Measurements from ENCODE around the gene MYRIP. TPM values are rescaled to one million over a fixed set of nuclear protein-coding genes. Genes with fewer than 3 reads are reported as not detected.

The MYRIP gene
- total RNA-seq, 1 experiment from 2014 or later = 1.6 TPM

GRCh38 chr3:39970982-39971381, 161.6 kb downstream of the MYRIP start:
- DNase-seq (ENCODE audit: low spot score) = no peak
- H3K27me3 Mint-ChIP-seq (ENCODE audit: low read depth) = peaks cover 2% of the 10 kb centered on the region
- no peak for ATAC-seq
- no peak overlapping the region for H3K27ac Mint-ChIP-seq
- no peak overlapping the region for H3K4me3 Mint-ChIP-seq
- TF ChIP-seq, protein P1, sequence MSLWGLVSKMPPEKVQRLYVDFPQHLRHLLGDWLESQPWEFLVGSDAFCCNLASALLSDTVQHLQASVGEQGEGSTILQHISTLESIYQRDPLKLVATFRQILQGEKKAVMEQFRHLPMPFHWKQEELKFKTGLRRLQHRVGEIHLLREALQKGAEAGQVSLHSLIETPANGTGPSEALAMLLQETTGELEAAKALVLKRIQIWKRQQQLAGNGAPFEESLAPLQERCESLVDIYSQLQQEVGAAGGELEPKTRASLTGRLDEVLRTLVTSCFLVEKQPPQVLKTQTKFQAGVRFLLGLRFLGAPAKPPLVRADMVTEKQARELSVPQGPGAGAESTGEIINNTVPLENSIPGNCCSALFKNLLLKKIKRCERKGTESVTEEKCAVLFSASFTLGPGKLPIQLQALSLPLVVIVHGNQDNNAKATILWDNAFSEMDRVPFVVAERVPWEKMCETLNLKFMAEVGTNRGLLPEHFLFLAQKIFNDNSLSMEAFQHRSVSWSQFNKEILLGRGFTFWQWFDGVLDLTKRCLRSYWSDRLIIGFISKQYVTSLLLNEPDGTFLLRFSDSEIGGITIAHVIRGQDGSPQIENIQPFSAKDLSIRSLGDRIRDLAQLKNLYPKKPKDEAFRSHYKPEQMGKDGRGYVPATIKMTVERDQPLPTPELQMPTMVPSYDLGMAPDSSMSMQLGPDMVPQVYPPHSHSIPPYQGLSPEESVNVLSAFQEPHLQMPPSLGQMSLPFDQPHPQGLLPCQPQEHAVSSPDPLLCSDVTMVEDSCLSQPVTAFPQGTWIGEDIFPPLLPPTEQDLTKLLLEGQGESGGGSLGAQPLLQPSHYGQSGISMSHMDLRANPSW (CRISPR knock-in tag; conservative IDR thresholded peaks at IDR 0.05; ENCODE audit: low read depth) = no peak
- TF ChIP-seq TEAD4 (CRISPR knock-in tag; IDR thresholded peaks at IDR 0.05) (no peak), EMX1 (CRISPR knock-in tag; IDR thresholded peaks at IDR 0.05) (no peak), NR1H2 (CRISPR knock-in tag; IDR thresholded peaks at IDR 0.05) (no peak), CREB1 (CRISPR knock-in tag; IDR thresholded peaks at IDR 0.05) (no peak), NFE2L1 (CRISPR knock-in tag; IDR thresholded peaks at IDR 0.05) (no peak), MYBL2 (CRISPR knock-in tag; IDR thresholded peaks at IDR 0.05) (no peak), ELF4 (CRISPR knock-in tag; IDR thresholded peaks at IDR 0.05; ENCODE audit: low read depth) (no peak), SP1 (CRISPR knock-in tag; conservative IDR thresholded peaks at IDR 0.05) (no peak), NFATC4 (CRISPR knock-in tag; IDR thresholded peaks at IDR 0.05) (no peak), E2F1 (CRISPR knock-in tag; IDR thresholded peaks at IDR 0.05) (no peak)
- TF ChIP-seq, protein P2, sequence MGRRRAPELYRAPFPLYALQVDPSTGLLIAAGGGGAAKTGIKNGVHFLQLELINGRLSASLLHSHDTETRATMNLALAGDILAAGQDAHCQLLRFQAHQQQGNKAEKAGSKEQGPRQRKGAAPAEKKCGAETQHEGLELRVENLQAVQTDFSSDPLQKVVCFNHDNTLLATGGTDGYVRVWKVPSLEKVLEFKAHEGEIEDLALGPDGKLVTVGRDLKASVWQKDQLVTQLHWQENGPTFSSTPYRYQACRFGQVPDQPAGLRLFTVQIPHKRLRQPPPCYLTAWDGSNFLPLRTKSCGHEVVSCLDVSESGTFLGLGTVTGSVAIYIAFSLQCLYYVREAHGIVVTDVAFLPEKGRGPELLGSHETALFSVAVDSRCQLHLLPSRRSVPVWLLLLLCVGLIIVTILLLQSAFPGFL (CRISPR knock-in tag; IDR thresholded peaks at IDR 0.05; ENCODE audit: borderline replicate concordance) = no peak
- TF ChIP-seq, protein P3, sequence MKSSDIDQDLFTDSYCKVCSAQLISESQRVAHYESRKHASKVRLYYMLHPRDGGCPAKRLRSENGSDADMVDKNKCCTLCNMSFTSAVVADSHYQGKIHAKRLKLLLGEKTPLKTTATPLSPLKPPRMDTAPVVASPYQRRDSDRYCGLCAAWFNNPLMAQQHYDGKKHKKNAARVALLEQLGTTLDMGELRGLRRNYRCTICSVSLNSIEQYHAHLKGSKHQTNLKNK (CRISPR knock-in tag; IDR thresholded peaks at IDR 0.05) = no peak
- TF ChIP-seq, protein P4, sequence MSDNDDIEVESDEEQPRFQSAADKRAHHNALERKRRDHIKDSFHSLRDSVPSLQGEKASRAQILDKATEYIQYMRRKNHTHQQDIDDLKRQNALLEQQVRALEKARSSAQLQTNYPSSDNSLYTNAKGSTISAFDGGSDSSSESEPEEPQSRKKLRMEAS (CRISPR knock-in tag; IDR thresholded peaks at IDR 0.05) = no peak
- TF ChIP-seq, protein P5, sequence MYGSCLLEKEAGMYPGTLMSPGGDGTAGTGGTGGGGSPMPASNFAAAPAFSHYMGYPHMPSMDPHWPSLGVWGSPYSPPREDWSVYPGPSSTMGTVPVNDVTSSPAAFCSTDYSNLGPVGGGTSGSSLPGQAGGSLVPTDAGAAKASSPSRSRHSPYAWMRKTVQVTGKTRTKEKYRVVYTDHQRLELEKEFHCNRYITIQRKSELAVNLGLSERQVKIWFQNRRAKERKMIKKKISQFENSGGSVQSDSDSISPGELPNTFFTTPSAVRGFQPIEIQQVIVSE (CRISPR knock-in tag; IDR thresholded peaks at IDR 0.05; ENCODE audit: borderline replicate concordance) = no peak
- TF ChIP-seq, protein P6, sequence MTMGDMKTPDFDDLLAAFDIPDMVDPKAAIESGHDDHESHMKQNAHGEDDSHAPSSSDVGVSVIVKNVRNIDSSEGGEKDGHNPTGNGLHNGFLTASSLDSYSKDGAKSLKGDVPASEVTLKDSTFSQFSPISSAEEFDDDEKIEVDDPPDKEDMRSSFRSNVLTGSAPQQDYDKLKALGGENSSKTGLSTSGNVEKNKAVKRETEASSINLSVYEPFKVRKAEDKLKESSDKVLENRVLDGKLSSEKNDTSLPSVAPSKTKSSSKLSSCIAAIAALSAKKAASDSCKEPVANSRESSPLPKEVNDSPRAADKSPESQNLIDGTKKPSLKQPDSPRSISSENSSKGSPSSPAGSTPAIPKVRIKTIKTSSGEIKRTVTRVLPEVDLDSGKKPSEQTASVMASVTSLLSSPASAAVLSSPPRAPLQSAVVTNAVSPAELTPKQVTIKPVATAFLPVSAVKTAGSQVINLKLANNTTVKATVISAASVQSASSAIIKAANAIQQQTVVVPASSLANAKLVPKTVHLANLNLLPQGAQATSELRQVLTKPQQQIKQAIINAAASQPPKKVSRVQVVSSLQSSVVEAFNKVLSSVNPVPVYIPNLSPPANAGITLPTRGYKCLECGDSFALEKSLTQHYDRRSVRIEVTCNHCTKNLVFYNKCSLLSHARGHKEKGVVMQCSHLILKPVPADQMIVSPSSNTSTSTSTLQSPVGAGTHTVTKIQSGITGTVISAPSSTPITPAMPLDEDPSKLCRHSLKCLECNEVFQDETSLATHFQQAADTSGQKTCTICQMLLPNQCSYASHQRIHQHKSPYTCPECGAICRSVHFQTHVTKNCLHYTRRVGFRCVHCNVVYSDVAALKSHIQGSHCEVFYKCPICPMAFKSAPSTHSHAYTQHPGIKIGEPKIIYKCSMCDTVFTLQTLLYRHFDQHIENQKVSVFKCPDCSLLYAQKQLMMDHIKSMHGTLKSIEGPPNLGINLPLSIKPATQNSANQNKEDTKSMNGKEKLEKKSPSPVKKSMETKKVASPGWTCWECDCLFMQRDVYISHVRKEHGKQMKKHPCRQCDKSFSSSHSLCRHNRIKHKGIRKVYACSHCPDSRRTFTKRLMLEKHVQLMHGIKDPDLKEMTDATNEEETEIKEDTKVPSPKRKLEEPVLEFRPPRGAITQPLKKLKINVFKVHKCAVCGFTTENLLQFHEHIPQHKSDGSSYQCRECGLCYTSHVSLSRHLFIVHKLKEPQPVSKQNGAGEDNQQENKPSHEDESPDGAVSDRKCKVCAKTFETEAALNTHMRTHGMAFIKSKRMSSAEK (CRISPR knock-in tag; IDR thresholded peaks at IDR 0.05; ENCODE audit: borderline replicate concordance) = no peak
- CTCF ChIA-PET = interaction anchor here (1.0 kb wide), 1 partner anchor 158 kb away, joined by 3 read pairs; no protein-coding TSS in a partner anchor
- no peaks in the 10 kb centered on the region for H3K36me3 Mint-ChIP-seq
- POLR2A ChIA-PET = no interaction called here
- H3K9me3 Mint-ChIP-seq = peaks cover 11% of the 10 kb centered on the region
- H3K4me1 Mint-ChIP-seq = no peaks in the 10 kb centered on the region
